HG02870 (cell line): ENCODE data around the gene FOXF2.
"Not testable (repeated sequence)": the region's sequence is repeated elsewhere in the genome, so short reads cannot be mapped to it uniquely, and the experiment has no call there.

Source experiments
- ATAC-seq: cut with Tn5 transposase; IDR thresholded peaks from one replicate; pipeline ENCODE4 v1.9.1; 2021; ENCODE audit warnings: mild to moderate bottlenecking, moderate library complexity; ENCODE audit not compliant: unreplicated experiment

The FOXF2 gene

DNA sequence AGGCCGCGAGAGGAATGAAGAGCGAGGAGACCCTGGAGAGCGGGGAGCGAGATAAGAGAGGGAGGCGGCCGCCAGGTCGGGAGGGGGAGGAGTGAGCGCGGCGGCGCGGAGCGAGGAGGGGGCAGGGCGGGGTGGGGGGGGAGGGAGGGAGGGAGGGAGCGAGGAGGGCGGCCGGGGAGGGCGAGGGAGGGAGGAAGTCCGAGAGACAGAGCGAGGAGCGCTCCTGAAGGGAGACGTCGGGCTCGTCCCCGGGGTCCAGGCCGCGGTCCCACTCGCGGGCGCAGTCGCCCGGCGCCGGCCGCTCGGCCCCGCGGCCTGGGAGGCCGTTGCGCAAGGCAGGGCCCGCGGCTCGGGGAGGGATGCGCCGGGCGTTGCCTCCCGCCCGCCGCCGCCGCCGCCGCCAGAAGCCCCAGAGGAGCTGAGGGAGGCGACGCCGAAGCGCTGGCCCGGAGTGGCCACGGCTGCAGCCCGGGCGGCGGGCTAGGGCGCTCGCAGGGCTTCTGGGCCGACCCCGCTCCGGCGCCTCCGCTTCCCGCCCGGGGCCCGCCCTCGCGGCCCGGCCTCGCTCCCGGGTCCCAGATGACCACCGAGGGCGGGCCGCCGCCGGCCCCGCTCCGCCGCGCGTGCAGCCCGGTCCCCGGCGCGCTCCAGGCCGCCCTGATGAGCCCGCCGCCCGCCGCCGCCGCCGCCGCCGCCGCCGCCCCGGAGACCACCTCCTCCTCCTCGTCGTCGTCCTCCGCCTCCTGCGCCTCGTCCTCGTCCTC lies at the start of gene FOXF2:
Gene FOXF2, plus strand, starts transcription at position 208 of the 764 bp plus-strand sequence. Its CDS starts 372 bp downstream, at position 580.
- no peak for ATAC-seq

DNA sequence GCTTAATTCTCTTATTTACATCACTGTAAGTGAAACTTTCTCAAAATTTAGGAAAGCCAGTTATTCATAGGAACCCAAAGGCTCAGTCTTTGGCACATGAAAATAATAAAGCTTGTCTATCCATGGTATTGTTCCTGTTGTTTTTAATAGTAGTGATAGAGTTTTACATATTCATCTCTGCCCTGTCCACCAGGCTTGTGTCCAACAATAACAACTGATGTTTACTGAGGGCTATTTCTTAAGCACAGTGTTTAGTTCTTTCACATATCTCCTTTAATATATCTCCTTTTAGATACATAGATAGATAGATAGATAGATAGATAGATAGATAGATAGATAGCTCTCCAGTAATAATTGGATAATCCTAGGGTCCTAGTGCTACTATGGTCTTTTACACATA lies 43.3 kb upstream of the FOXF2 start:
- ATAC-seq, result no peak

DNA sequence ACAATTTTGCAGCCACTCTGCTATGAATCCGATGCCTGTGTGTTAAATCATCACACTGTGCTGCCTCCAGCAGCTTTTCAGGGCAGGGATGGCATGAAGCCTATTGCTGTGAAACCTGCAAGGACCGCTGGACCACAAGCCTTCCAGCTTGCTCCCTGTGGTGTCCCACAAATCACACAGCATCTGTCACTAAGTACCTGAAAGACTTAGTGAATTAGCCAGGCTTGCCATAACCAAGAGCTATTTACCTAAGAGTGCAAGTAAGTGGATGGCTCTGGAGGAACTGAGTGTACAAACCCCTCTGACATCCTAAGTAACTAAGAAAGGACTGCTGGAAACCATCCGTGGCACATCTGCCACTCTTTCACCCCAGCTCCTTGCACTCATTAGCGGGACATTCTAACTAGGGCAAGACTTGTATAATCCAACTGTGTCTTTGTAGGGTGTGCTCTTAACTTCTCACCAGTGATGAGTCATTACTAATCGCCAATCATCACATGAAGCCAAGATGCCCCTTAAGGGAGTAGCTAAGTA lies 42.8 kb upstream of the FOXF2 start:
- ATAC-seq, result no peak

DNA sequence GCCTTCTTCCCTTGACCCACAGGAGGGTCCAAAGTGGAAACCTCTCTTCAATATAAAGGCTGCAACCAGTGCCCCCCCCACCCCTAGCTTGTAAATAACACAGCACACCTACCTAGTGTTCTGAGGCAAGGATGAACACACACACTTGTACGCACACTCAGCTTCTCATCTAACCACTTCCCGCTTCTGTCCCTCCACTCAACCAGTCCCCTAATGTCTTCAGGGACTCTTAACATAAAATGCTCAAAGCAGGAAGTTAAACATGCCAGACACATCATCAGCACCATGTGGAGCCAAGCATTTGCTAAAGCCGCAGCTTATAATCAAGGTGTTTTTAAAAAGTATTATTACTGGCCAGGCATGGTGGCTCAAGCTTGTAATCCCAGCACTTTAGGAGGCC lies 42.2 kb upstream of the FOXF2 start:
- ATAC-seq, result no peak

DNA sequence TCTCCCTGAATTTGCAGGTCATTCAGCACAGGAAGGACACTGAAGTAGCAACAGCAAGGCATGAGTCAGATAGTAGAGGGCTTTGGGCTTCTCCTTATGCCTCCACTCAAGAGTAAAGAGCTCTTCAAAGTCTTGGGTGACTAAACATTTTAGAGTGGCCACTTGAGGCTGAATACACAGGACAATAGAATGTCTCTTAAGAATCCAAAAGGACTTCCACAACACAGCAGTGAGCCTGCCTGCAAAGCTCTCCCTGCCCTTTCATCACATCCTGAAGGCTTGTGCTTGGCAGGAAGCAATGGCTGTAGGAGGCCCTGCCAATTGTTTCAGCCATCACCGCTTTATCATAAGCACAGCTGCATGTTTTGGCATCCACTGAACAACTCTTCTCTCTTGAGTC lies 40.7 kb upstream of the FOXF2 start:
- ATAC-seq, result no peak

DNA sequence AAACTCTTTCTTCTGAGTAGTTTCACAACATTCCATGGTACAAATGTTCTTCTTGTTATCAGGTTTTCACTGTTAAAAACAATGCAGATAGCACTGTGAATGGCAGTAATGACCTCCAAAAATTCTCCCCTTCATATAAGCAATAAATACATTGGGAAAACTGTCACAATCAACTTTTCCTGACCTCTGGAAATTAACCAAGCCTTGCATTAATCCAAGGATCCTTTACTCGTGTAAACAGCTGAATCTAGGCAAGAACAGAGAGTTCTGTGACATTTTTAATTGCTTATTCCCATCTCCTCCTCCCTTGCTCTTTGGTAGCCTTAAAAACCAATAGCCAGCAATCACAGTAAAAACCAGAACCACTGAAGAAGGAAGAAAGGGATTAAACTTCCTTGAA lies 39.7 kb upstream of the FOXF2 start:
- ATAC-seq, result no peak

DNA sequence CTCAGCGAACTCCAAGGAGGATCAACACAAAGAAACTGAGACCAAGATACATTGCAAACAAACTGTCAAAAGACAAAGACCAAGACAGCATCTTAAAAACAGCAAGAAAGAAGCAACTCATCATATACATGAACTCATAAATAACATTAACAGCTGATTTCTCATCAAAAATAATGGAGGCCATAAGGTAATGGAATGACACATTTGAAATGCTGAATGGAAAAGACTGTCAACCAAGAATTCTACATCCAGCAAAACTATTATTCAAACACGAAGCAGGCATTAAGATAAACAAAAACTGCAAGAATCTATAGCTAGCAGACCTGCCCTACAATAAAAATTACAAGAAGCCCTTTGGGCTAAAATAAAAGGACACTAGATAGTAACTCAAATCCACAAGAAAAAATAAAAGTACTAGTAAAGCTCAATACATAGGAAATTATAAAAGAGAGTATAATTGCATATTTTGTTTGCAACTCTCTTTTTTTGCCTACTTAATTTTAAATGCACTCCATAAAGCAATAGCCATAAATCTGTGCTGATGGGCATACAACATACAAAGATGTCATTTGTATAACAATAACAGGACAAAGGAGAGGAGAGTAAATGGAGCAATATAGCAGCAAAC lies 37.9 kb upstream of the FOXF2 start:
- ATAC-seq, result no peak

DNA sequence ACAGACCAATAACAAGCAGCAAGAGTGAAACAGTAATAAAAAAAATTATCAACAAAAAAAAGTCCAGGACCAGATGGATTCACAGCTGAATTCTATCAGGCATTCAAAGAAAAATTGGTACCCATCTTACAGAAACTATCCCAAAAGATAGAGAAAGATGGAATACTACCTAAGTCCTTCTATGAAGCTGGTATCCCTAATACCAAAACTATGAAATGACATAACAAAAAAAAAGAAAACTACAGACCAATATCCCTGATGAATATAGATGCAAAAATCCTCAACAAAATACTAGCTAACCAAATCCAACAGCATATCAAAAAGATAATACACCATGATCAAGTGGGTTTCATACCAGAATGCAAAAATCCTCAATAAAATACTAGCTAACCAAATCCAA lies 34.3 kb upstream of the FOXF2 start:
- not testable (repeated sequence) for ATAC-seq

DNA sequence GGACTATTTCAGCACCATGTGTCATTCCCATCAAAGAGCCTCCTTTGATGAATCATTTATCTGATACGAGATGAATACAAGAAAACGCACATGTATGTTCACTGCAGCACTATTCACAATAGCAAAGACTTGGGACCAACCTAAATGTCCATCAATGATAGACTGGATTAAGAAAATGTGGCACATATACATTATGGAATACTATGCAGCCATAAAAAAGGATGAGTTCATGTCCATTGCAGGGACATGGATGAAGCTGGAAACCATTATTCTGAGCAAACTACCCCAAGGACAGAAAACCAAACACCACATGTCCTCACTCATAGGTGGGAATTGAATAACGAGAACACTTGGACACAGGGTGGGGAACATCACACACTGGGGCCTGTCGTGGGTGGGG lies 27.7 kb upstream of the FOXF2 start:
- ATAC-seq, result not testable (repeated sequence)

DNA sequence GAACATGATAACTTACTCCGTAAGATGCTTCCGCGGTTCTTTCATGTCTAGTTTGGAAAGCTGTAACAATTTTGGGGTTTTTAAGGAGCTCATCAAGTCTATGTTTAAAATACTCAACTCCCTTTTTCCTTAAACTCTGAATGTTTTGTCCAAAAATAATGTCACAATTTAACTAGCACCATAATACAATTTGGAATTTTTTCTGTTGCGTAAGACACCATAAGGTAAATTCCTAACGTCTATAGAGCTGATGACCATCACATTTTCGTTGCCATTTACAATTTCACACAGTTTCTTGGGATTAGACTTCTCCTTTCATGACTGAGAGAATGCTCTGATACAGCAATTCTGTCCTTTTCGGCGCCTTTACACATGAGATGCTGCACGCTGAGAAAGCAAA lies 26.7 kb upstream of the FOXF2 start:
- no peak for ATAC-seq

DNA sequence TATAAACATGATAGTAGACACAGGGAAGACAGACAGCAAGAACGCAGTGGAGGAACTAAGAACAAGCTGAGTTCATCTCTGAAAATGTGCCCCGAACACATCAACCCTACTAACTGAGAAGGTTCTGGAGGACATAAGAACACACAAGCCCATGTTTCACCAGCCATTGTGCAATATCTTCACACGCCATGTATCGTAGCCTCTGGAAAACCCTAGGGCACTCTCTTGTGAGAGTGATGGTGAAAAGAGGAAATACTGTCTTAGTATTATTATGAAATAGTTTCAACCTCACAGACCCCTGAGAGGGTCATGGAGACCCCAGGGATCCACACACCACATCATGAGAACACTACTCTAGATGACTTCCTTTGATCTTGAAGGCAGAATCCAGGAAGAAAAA lies 26.1 kb upstream of the FOXF2 start:
- ATAC-seq, result no peak

DNA sequence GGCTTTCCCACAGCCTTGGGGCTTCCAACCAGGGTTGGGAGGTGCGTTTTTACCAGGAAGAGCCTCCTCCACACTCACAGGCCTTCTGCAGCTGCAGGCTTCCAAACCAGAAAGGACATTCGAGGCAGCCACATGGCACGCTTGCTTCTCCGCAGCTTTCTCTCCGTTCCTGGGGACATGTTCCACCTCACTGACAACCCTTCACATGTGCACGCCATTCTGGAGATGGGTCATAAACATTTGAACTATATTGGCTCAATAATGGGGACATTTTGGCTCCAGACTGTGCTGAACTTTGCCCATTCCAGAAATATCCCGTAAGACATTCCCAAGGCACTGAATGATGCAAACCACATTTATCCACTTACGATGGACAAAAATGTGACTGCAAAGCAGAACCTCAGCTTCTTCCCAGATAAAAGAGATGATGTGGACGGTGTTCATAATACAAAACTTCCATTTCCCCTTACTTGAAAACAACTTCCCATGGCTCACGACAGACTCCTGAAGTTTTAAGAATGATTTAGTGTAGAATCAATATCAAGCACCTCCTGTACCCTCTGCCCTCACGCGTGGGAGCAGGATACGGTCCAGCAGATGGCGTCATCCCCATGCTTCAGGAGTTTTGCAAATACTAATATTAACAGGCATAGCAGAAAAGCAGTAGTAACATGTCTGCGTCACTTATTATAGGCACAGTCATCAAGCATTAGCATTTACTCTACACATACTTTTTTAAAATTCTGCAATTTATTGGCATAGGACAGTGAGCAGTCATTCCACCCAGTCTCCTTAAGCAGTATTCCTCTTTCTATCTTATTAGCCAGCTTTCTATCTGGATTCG lies 25.4 kb upstream of the FOXF2 start:
- ATAC-seq, result no peak

DNA sequence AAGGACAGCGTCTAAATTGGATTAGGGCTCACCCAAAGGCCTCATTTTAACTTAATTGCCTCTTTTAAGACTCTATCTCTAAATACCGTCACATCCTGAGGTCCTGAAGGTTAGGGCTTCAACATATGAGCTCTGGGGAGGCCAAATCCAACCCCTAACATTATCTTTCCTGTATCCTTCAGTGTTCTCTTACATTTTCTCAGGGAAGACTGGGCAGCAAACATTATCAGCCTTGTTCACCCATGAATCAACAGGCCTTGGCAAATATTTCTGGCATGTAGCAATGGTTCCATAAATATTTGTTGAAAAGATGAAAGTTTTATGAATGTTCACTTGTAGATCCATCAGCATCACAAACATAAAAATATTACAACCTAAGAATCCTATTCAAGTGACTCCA lies 24.6 kb upstream of the FOXF2 start:
- no peak for ATAC-seq

DNA sequence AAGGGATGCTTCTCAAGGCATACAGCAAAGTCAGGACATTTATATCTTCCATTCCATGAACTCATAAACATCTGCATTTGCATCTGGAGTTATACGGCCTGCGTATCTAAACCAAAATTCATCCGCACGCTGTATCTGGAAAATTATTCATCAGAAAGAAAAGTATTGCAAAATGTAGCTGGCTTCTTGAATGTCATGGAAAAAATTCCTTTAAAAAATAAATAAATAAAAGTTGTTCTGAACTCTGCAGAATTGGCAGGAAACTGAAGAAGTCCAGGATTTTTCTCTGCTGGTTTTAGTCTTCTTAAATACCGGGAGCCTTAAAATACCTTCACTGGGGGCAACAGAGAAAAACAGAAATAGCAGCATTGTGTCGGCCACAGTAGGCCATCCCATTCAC lies 23.7 kb upstream of the FOXF2 start:
- no peak for ATAC-seq

DNA sequence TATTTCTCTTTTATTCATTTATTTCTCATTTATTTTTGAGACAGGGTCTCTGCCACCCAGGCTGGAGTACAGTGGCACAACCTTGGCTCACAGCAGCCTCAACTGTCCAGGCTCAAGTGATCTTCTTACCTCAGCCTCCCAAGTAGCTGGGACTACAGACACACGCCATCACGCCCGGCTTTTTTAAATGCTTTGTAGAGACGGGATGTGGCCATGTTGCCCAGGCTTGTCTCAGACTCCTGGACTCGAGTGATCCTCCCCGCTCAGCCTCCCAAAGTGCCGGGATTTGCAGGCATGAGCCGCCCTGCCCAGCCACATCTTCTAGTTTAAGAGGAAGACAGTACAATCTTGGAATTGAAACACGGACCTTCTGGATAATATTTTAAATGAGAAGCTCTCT lies 21.6 kb upstream of the FOXF2 start:
- ATAC-seq, result no peak

DNA sequence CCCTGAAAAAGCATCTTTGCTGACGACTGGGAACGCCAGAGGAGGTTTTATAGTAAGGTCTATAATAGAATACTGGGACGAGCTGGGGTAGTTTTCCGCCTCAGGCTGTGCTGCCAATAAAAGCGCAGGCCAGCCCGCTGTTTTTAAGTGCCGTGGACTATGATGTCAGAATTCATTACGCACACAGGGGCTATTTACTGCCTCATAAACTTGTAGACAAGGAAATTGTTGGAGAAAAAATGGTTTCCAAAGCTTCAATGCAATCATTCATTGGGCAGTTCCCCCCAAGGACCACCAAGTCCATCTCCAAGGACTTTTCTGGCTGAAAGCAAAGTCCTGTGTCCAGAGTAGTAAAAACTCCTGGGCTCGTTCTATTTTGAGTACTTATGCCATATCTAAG lies 20.4 kb upstream of the FOXF2 start:
- ATAC-seq, result no peak

DNA sequence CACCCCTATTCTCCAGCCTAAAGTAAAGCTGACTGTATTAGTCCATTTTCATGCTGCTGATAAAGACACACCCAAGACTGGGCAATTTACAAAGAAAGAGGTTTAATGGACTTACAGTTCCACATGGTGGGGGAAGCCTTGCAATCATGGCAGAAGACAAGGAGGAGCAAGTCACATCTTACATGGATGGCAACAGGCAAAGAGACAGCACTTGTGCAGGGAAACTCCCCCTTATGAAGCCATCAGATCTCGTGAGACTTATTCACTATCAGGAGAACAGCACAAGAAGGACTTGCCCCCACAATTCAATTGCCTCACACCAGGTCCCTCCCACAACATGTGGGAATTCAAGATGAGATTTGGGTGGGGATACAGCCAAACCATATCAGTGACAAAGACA lies 19.7 kb upstream of the FOXF2 start:
- ATAC-seq, result not testable (repeated sequence)

DNA sequence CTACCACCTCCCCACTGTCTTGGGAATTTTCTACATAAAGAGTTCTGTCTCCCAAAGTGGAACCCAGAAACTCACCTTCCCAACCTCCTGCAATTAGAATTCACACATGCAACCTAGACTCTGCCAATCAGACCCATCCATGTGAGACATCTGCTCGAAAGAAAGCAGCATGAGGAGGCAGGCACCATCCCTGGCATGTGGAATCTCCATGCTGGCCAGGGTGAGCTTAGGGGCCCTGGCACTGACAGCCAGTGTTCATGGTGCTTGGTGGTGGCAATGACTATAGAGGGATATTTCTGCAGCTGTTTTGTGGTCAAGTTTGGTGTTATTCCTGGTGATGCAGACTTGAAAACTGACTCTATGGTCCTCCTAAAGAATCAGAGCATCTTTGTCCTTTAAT lies 17.4 kb upstream of the FOXF2 start:
- no peak for ATAC-seq

DNA sequence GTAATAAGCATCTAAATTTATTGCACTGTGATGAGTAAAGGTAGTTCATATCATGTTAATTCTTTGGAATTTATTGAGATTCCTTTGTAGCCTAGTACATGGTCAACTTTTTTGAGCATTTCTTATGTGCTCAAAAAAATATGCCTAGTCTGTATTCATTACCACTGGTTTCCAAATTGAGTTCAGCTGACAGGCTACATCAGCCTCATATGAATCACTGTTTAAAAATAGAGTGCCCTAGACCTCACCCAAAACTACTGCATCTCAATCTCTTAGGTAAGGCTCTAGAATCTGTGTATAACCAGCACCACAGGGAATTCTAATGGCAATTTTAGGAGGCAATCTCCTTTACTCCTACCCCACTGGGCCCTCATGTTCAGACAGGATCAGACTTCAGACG lies 16.7 kb upstream of the FOXF2 start:
- no peak for ATAC-seq

DNA sequence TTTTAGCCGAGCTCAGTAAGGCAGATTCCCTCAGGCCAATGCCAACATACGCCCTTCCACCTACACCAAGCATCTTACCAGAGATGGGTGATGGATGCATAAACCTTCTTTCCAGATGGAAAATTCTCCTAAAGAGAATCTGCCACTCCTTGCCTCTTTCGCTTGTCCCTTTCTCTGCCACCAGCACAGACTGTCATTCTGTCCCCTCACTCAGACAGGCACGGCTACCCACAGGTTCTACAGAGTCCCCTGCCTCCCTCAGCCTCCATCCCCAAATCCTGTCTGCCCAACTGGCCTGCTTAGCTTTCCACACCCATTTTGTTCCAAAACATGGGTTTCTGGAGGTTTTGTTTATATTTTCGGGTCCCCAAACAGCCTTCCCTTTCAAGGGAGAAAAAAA lies 12.7 kb upstream of the FOXF2 start:
- ATAC-seq, result no peak

DNA sequence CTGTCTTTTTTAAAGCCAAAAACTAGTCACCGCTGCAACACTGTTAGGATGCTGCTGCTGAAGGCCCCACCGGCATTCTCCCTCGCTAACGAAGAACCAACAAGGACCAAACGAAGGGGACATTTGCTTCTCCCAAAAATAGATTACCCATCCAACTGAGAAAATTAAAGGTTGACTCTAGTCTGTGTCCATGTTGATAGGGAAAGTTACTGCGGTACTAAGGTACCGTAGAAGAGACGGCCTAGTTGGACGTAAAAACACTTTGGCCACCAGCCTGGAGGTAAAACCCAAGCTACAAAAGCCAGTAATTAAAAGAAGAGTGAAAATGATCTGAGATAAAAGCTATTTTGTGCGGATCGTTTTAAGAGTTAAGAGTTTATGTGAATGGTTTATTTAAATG lies 11.8 kb upstream of the FOXF2 start:
- ATAC-seq, result no peak
